Hematopoietic multipotent progenitor cell treated with erythropoietin and hydrocortisone succinate and interleukin-3 and kit ligand, for 15 days (in vitro differentiated cells): Measurements from ENCODE around the gene MBTD1.

ENCODE experiments used
- DNase-seq: peaks from one replicate; pipeline ENCODE4 v3.0.0-alpha.2; 2015; ENCODE audit warnings: low spot score

MBTD1 gene

GRCh38 chr17:51144266-51145022, 115.4 kb downstream of the MBTD1 start:
- no peak for DNase-seq

GRCh38 chr17:51142597-51142996, 117.3 kb downstream of the MBTD1 start:
- DNase-seq, result no peak

- no peak for DNase-seq
Measured at GRCh38 chr17:51135956-51136355, 123.9 kb downstream of the MBTD1 start.

- no peak for DNase-seq
Measured at GRCh38 chr17:51133365-51133764, 126.5 kb downstream of the MBTD1 start.

- no peak for DNase-seq
Measured at GRCh38 chr17:51132964-51133319, 126.9 kb downstream of the MBTD1 start.

- DNase-seq, result peak; percentile 91
Measured at GRCh38 chr17:51128076-51128475, 131.8 kb downstream of the MBTD1 start.
